Measurements from ENCODE around the gene SPR.

The SPR gene

GRCh38 chr2:72931280-72931910, 44.2 kb downstream of the SPR start:
- no peak for DNase-seq (ENCODE audit: low read depth in 2 of 2)

GRCh38 chr2:72932045-72932740, 45.0 kb downstream of the SPR start:
- no peak for DNase-seq (ENCODE audit: low read depth in 2 of 2)

- no peak for DNase-seq (ENCODE audit: low read depth in 2 of 2)
Measured at GRCh38 chr2:72932805-72933204, 45.6 kb downstream of the SPR start.

GRCh38 chr2:72933207-72933606, 46.0 kb downstream of the SPR start:
- no peak for DNase-seq (ENCODE audit: low read depth in 2 of 2)

- DNase-seq (ENCODE audit: low read depth in 2 of 2) = no peak
Measured at GRCh38 chr2:72933646-72934151, 46.5 kb downstream of the SPR start.

- DNase-seq (ENCODE audit: low read depth in 2 of 2) = no peak
Measured at GRCh38 chr2:72934683-72935610, 47.7 kb downstream of the SPR start.

GRCh38 chr2:72935611-72935957, 48.4 kb downstream of the SPR start:
- DNase-seq (ENCODE audit: low read depth in 2 of 2) = no peak

- DNase-seq (ENCODE audit: low read depth in 2 of 2) = no peak
Measured at GRCh38 chr2:72936660-72937355, 49.6 kb downstream of the SPR start.

- no peak for DNase-seq (ENCODE audit: low read depth in 2 of 2)
Measured at GRCh38 chr2:72937356-72937669, 50.1 kb downstream of the SPR start.

- DNase-seq (ENCODE audit: low read depth in 2 of 2) = no peak
Measured at GRCh38 chr2:72938455-72938854, 51.2 kb downstream of the SPR start.

GRCh38 chr2:72940361-72940760, 53.2 kb downstream of the SPR start:
- no peak for DNase-seq (ENCODE audit: low read depth in 2 of 2)

- no peak for DNase-seq (ENCODE audit: low read depth in 2 of 2)
Measured at GRCh38 chr2:72940786-72941185, 53.6 kb downstream of the SPR start.

All from stimulated activated CD4-positive, alpha-beta T cell treated with anti-CD3 and anti-CD28 coated beads, Interleukin-12 subunit alpha, Interleukin-12 subunit beta, amount 100 ng/mL, for 24 hours (primary cell).